Spleen (tissue), 7 donors: ENCODE results near the gene AMBRA1.

ENCODE experiments used
- CTCF ChIP-seq, 11 experiments: fragments of 200-600 bp in 7 of 11; fragments of 450-650 bp in 4 of 11; sonication (generic) in 4 of 11; IDR thresholded peaks in 8 of 11; conservative IDR thresholded peaks in 3 of 11; 1 replicate in 7 of 11; 2 replicates in 4 of 11; pipeline versions ENCODE4 v1.4.0 to v1.8.0; 2016 to 2021; ENCODE audit warnings: antibody characterized with exemption in 11 of 11, inconsistent platforms in 4 of 11, mild to moderate bottlenecking in 1 of 11
- POLR2A ChIP-seq, 3 donors: fragments of 450-650 bp; IDR thresholded peaks; one replicate each; pipeline ENCODE4 v1.5.1; 2017; ENCODE audit warnings: antibody characterized with exemption in 3 of 3, mild to moderate bottlenecking in 1 of 3
- POLR2AphosphoS5 ChIP-seq, 3 donors: sonication (generic); formaldehyde crosslinking; IDR thresholded peaks; one replicate each; pipeline ENCODE4 v1.5.1; 2017; ENCODE audit warnings: antibody characterized with exemption in 3 of 3
- donor health status: DM: no; HTN: no; CAD: no; lungs with moderate emphysema.
- donor health status: DM: no; HTN: no; CAD: no.
- donor health status: DM: no; HTN: no; CAD: no.

GRCh38 chr11:46381048-46381818 is 212.6 kb downstream of the AMBRA1 start, which contains the start of gene MDK:
- TF ChIP-seq POLR2AphosphoS5 (IDR thresholded peaks at IDR 0.05) (peak in 2 of 3 donors; percentile 32 to 73), POLR2A (IDR thresholded peaks at IDR 0.05) (no peak), CTCF (IDR thresholded peaks at IDR 0.05 in 8 of 11, conservative IDR thresholded peaks at IDR 0.05 in 3 of 11) (no peak)
